Liver (tissue), 9 donors: ENCODE results near the gene KIF26A. TPM values are rescaled to one million over a fixed set of nuclear protein-coding genes. Genes with fewer than 3 reads are reported as not detected.

ENCODE experiments used
- DNase-seq: peaks from one replicate; pipeline ENCODE4 v3.0.0-alpha.2; 2017; ENCODE audit warnings: low spot score
- H3K27ac ChIP-seq, 2 donors: one replicate each; pipeline ENCODE4 v1.7.0; 2013; ENCODE audit warnings: inconsistent platforms in 2 of 2, low read length in 2 of 2, control low read depth in 1 of 2, low read depth in 1 of 2, mild to moderate bottlenecking in 1 of 2
- H3K27me3 ChIP-seq, 4 donors: one replicate each; pipeline versions ENCODE4 v1.6.1 to v1.7.0; 2013; ENCODE audit warnings: low read length in 3 of 4, inconsistent platforms in 1 of 4, mild to moderate bottlenecking in 1 of 4, moderate library complexity in 1 of 4; ENCODE audit not compliant: control insufficient read depth in 4 of 4, insufficient read depth in 4 of 4
- H3K36me3 ChIP-seq, 4 donors: one replicate each; pipeline versions ENCODE4 v1.6.1 to v1.7.0; 2013; ENCODE audit warnings: low read length in 3 of 4, mild to moderate bottlenecking in 3 of 4, low read depth in 1 of 4, moderate library complexity in 1 of 4; ENCODE audit not compliant: control insufficient read depth in 4 of 4, insufficient read depth in 3 of 4
- H3K4me1 ChIP-seq, 4 donors: one replicate each; pipeline versions ENCODE4 v1.6.1 to v1.7.0; 2013; ENCODE audit warnings: low read length in 3 of 4, mild to moderate bottlenecking in 3 of 4, moderate library complexity in 1 of 4; ENCODE audit not compliant: control insufficient read depth in 4 of 4, insufficient read depth in 4 of 4
- H3K4me3 ChIP-seq, 3 donors: one replicate each; pipeline versions ENCODE4 v1.6.1 to v1.7.0; 2013; ENCODE audit warnings: low read length in 3 of 3, control low read depth in 1 of 3, low read depth in 1 of 3, mild to moderate bottlenecking in 1 of 3
- H3K9ac ChIP-seq, 2 donors: one replicate each; pipeline ENCODE4 v1.7.0; 2013; ENCODE audit warnings: low read length in 2 of 2, mild to moderate bottlenecking in 2 of 2, moderate library complexity in 2 of 2, control low read depth in 1 of 2, low read depth in 1 of 2
- H3K9me3 ChIP-seq, 4 donors: one replicate each; pipeline versions ENCODE4 v1.6.1 to v1.7.0; 2013; ENCODE audit warnings: low read length in 3 of 4; ENCODE audit not compliant: control insufficient read depth in 4 of 4
- CTCF ChIP-seq: fragments of 150-350 bp; IDR thresholded peaks from 2 replicates; pipeline ENCODE4 v1.5.1; 2017; ENCODE audit warnings: improper control_type of control experiment, low read depth, low read length; ENCODE audit not compliant: missing input control
- EGR1 ChIP-seq, 2 donors: IDR thresholded peaks; 2 replicates each; pipeline ENCODE4 v1.6.1; 2016 to 2018; ENCODE audit warnings: antibody characterized with exemption in 2 of 2, low read depth in 2 of 2
- FOXA1 ChIP-seq: IDR thresholded peaks from 2 replicates; pipeline ENCODE4 v1.6.1; 2016; ENCODE audit warnings: antibody characterized with exemption
- FOXA2 ChIP-seq: IDR thresholded peaks from 2 replicates; pipeline ENCODE4 v1.6.1; 2016; ENCODE audit warnings: antibody characterized with exemption
- GABPA ChIP-seq, 2 donors: IDR thresholded peaks in 1 of 2; conservative IDR thresholded peaks in 1 of 2; 2 replicates each; pipeline ENCODE4 v1.6.1; 2016; ENCODE audit warnings: antibody characterized with exemption in 2 of 2, mild to moderate bottlenecking in 1 of 2, moderate library complexity in 1 of 2
- HNF4A ChIP-seq, 2 donors: conservative IDR thresholded peaks; 2 replicates each; pipeline ENCODE4 v1.6.1; 2016; ENCODE audit warnings: antibody characterized with exemption in 2 of 2, mild to moderate bottlenecking in 2 of 2
- HNF4G ChIP-seq: IDR thresholded peaks from 2 replicates; pipeline ENCODE4 v1.6.1; 2016; ENCODE audit warnings: antibody characterized with exemption
- JUND ChIP-seq, 2 donors: IDR thresholded peaks; 2 replicates each; pipeline ENCODE4 v1.6.1; 2016; ENCODE audit warnings: antibody characterized with exemption in 2 of 2
- MAX ChIP-seq: IDR thresholded peaks from 2 replicates; pipeline ENCODE4 v1.6.1; 2016; ENCODE audit warnings: antibody characterized with exemption
- NR2F2 ChIP-seq: IDR thresholded peaks from 2 replicates; pipeline ENCODE4 v1.6.1; 2016; ENCODE audit warnings: antibody characterized with exemption
- RAD21 ChIP-seq, 2 donors: IDR thresholded peaks; 2 replicates each; pipeline ENCODE4 v1.6.1; 2016; ENCODE audit warnings: antibody characterized with exemption in 2 of 2, mild to moderate bottlenecking in 2 of 2
- RXRA ChIP-seq, 2 donors: IDR thresholded peaks; 2 replicates each; pipeline ENCODE4 v1.6.1; 2017 to 2018; ENCODE audit warnings: antibody characterized with exemption in 2 of 2, mild to moderate bottlenecking in 1 of 2
- SP1 ChIP-seq: IDR thresholded peaks from 2 replicates; pipeline ENCODE4 v1.6.1; 2018; ENCODE audit warnings: antibody characterized with exemption, mild to moderate bottlenecking
- TAF1 ChIP-seq: conservative IDR thresholded peaks from 2 replicates; pipeline ENCODE4 v1.6.1; 2016; ENCODE audit warnings: antibody characterized with exemption, mild to moderate bottlenecking
- WGBS: extraction: QIAGEN DNeasy Blood & Tissue Kit; methylation state at CpG from one replicate; pipeline ENCODE4 v1.1.7; 2013; 5-methylcytosine and 5-hydroxymethylcytosine counted together
- polyA plus RNA-seq, 2 donors: library from polyadenylated mRNA; stranded (reverse) in 1 of 2; unstranded in 1 of 2; fragments of 200-250 nt in 1 of 2; fragments of >200 nt in 1 of 2; fragmentation: Nextera tagmentation in 1 of 2; extraction: Ambion mirVana in 1 of 2; gene quantifications; one replicate each; pipeline versions ENCODE4 v1.2.1 to v1.2.3, GENCODE V29; 2013 to 2015
- total RNA-seq, 2 donors: library from RNA; depleted of rRNA; stranded (reverse); fragments of >200 nt; gene quantifications; one replicate each; pipeline ENCODE4 v1.2.3, GENCODE V29; 2014
- TF ChIP-seq, protein P1 (sequence below): IDR thresholded peaks from 2 replicates; pipeline ENCODE4 v1.6.1; 2016; ENCODE audit warnings: antibody characterized with exemption, mild to moderate bottlenecking
- TF ChIP-seq, protein P2 (sequence below): IDR thresholded peaks from 2 replicates; pipeline ENCODE4 v1.6.1; 2016; ENCODE audit warnings: antibody characterized with exemption
- donor health status: healthy.
- donor health status: healthy.
- donor health status: healthy.
- donor health status: healthy.
- donor health status: healthy.

Gene KIF26A
- total and polyA plus RNA-seq, 4 donors = 0.07 to 10.2 (median 1.3) TPM

GRCh38 chr14:104172349-104172748 lies 34.0 kb downstream of the KIF26A start (continued):
- TF ChIP-seq, protein P1, sequence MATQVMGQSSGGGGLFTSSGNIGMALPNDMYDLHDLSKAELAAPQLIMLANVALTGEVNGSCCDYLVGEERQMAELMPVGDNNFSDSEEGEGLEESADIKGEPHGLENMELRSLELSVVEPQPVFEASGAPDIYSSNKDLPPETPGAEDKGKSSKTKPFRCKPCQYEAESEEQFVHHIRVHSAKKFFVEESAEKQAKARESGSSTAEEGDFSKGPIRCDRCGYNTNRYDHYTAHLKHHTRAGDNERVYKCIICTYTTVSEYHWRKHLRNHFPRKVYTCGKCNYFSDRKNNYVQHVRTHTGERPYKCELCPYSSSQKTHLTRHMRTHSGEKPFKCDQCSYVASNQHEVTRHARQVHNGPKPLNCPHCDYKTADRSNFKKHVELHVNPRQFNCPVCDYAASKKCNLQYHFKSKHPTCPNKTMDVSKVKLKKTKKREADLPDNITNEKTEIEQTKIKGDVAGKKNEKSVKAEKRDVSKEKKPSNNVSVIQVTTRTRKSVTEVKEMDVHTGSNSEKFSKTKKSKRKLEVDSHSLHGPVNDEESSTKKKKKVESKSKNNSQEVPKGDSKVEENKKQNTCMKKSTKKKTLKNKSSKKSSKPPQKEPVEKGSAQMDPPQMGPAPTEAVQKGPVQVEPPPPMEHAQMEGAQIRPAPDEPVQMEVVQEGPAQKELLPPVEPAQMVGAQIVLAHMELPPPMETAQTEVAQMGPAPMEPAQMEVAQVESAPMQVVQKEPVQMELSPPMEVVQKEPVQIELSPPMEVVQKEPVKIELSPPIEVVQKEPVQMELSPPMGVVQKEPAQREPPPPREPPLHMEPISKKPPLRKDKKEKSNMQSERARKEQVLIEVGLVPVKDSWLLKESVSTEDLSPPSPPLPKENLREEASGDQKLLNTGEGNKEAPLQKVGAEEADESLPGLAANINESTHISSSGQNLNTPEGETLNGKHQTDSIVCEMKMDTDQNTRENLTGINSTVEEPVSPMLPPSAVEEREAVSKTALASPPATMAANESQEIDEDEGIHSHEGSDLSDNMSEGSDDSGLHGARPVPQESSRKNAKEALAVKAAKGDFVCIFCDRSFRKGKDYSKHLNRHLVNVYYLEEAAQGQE = no peak
- no peak for TF ChIP-seq JUND (IDR thresholded peaks at IDR 0.05)
- TF ChIP-seq HNF4A (conservative IDR thresholded peaks at IDR 0.05) = no peak
- no peak for TF ChIP-seq SP1

DNA sequence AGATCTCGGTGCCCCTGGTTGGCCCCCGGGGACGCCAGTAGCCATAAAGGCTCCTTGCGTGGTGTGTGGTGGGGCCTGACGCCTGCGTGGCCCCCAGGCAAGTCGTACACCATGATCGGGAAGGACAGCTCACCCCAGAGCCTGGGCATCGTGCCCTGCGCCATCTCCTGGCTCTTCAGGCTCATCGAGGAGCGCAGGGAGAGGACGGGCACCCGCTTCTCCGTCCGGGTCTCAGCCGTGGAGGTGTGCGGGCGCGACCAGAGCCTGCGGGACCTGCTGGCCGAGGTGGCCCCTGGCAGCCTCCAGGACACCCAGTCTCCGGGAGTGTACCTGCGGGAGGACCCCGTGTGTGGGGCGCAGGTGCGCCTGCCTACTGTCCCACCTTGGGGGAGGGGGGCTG lies 34.5 kb downstream of the KIF26A start:
- no peak for TF ChIP-seq FOXA1
- TF ChIP-seq RAD21 (IDR thresholded peaks at IDR 0.05) = no peak
- no peak for TF ChIP-seq RXRA (IDR thresholded peaks at IDR 0.05)
- Histone ChIP-seq H3K4me3 (no peak overlapping the region), H3K4me1 (no peaks in the 10 kb centered on the region), H3K9ac (no peak overlapping the region), H3K36me3 (peaks cover 0 to 1% (median 0%) of the 10 kb centered on the region in 4 donors), H3K9me3 (no peaks in the 10 kb centered on the region), H3K27me3 (no peaks in the 10 kb centered on the region), H3K27ac (no peak overlapping the region)
- no peak for DNase-seq
- 96% methylated on average over 27 of the region's 27 CpGs for WGBS

- H3K9ac ChIP-seq = no peak overlapping the region
- 95% methylated on average over 22 of the region's 22 CpGs for WGBS
- H3K36me3 ChIP-seq = peaks cover 0 to 1% (median 0%) of the 10 kb centered on the region in 4 donors
- DNase-seq = no peak
- no peaks in the 10 kb centered on the region for H3K4me1 ChIP-seq
- no peaks in the 10 kb centered on the region for H3K27me3 ChIP-seq
- no peak for TF ChIP-seq HNF4G
- no peak for TF ChIP-seq EGR1 (IDR thresholded peaks at IDR 0.05; ENCODE audit: low read depth in 2 of 2)
- TF ChIP-seq, protein P2, sequence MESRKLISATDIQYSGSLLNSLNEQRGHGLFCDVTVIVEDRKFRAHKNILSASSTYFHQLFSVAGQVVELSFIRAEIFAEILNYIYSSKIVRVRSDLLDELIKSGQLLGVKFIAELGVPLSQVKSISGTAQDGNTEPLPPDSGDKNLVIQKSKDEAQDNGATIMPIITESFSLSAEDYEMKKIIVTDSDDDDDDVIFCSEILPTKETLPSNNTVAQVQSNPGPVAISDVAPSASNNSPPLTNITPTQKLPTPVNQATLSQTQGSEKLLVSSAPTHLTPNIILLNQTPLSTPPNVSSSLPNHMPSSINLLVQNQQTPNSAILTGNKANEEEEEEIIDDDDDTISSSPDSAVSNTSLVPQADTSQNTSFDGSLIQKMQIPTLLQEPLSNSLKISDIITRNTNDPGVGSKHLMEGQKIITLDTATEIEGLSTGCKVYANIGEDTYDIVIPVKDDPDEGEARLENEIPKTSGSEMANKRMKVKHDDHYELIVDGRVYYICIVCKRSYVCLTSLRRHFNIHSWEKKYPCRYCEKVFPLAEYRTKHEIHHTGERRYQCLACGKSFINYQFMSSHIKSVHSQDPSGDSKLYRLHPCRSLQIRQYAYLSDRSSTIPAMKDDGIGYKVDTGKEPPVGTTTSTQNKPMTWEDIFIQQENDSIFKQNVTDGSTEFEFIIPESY = no peak
- TF ChIP-seq, protein P1 = no peak
- TF ChIP-seq GABPA (IDR thresholded peaks at IDR 0.05 in 1 of 2, conservative IDR thresholded peaks at IDR 0.05 in 1 of 2) = no peak
- TF ChIP-seq TAF1 = no peak
- no peak for TF ChIP-seq CTCF
- no peak for TF ChIP-seq HNF4A (conservative IDR thresholded peaks at IDR 0.05)
- no peak for TF ChIP-seq FOXA2
- TF ChIP-seq NR2F2 = no peak
- no peak for TF ChIP-seq SP1
- no peak for TF ChIP-seq FOXA1
- TF ChIP-seq RAD21 (IDR thresholded peaks at IDR 0.05) = no peak
- TF ChIP-seq MAX = no peak
- H3K27ac ChIP-seq = no peak overlapping the region
- no peaks in the 10 kb centered on the region for H3K9me3 ChIP-seq
- H3K4me3 ChIP-seq = no peak overlapping the region
Observed at GRCh38 chr14:104174051-104174450, 35.7 kb downstream of the KIF26A start.
